ENCODE results near the gene GSN. TPM values are rescaled to one million over a fixed set of nuclear protein-coding genes. Genes with fewer than 3 reads are reported as not detected.
"Not testable (repeated sequence)": the region's sequence is repeated elsewhere in the genome, so short reads cannot be mapped to it uniquely, and the experiment has no call there.

Gene GSN
- total RNA-seq, 2 experiments from 2014 or later, result 2.9 to 3.4 TPM

- peaks cover 22% of the 10 kb centered on the region for H3K4me1 Mint-ChIP-seq
- H3K27ac Mint-ChIP-seq, result no peak overlapping the region
- H3K9me3 Mint-ChIP-seq, result no peaks in the 10 kb centered on the region
- H3K4me3 Mint-ChIP-seq, result no peak overlapping the region
- CTCF ChIA-PET, result interaction anchor here (0.6 to 1.9 kb wide), 4 partner anchors 9 to 459 kb away, joined by 3 to 7 read pairs (median 4); no protein-coding TSS in a partner anchor
- POLR2A ChIA-PET, result no interaction called here
- no peaks in the 10 kb centered on the region for H3K27me3 Mint-ChIP-seq
- no peak for DNase-seq
- H3K36me3 Mint-ChIP-seq (ENCODE audit: low read depth), result no peaks in the 10 kb centered on the region
These were observed 19.2 kb downstream of the GSN start for GRCh38 chr9:121286973-121287741.

DNA sequence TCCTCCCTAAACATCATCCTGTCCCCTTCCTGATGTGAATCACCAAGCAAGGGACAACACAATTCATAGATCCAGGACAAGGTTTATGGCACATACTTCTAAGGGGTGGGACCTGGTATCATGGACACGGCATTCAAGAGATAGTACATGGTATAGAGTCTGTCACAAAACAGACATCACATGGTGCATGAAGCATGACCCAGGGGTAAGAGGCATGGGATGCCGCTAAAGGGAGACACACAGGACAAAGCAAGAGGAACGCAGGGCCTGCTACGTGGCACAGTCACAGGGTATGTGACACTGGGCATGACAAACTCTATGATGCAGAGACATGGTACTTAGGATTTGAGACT, 20.7 kb downstream of the GSN start:
- DNase-seq, result no peak
- ChIA-PET CTCF (interaction anchor here (0.9 kb wide), 1 partner anchor 18 kb away, joined by 3 read pairs; no protein-coding TSS in a partner anchor), POLR2A (no interaction called here)
- Mint-ChIP-seq H3K4me3 (no peak overlapping the region), H3K36me3 (ENCODE audit: low read depth) (no peaks in the 10 kb centered on the region), H3K27me3 (no peaks in the 10 kb centered on the region), H3K4me1 (peaks cover 22% of the 10 kb centered on the region), H3K9me3 (no peaks in the 10 kb centered on the region), H3K27ac (no peak overlapping the region)

DNA sequence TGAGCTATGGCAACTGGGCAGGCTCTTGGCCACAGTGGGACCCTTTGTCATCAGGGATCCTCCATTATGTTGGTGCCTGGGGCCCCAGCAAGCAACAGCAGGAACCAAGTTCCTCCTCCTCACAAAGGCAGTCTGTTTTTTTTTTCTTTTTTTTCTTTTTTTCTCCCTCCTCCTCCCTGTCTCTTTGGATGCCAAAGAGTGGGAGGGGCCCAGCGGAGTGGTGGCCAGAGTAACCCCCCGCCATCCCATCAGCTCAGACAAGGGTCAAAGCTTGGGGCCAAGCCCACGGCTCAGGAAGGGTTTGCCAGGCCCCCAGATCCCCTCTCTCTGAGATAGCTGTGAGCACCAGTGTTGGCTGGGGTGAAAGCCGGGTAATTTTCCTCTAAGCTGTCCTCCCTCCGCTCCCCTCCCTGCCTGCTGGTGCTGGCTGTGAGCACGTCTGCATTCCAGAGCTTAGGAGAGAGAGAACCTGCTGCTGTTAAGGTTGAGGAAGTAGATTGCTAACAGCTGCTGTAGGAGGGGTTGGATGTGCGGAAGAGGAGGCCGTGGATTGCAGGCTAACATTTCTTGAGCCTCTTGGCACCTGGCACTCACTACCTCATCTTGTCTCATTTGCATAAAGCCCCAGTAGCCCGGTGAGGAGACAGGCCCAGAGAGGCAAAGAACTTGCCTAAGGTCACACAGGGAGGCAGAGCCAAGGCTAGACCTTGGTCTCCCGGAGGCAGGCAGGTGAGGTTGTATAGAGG, 21.2 kb downstream of the GSN start:
- Mint-ChIP-seq H3K27me3 (no peaks in the 10 kb centered on the region), H3K27ac (no peak overlapping the region), H3K4me3 (no peak overlapping the region), H3K36me3 (ENCODE audit: low read depth) (no peaks in the 10 kb centered on the region), H3K9me3 (no peaks in the 10 kb centered on the region), H3K4me1 (peaks cover 22% of the 10 kb centered on the region)
- CTCF ChIA-PET, result interaction anchor here (0.9 to 1.6 kb wide), 2 partner anchors 17 to 30 kb away, joined by 3 to 5 read pairs; no protein-coding TSS in a partner anchor
- POLR2A ChIA-PET, result no interaction called here
- no peak for DNase-seq

- POLR2A ChIA-PET, result no interaction called here
- Mint-ChIP-seq H3K36me3 (ENCODE audit: low read depth) (no peaks in the 10 kb centered on the region), H3K27me3 (no peaks in the 10 kb centered on the region)
These were observed 21.9 kb downstream of the GSN start for GRCh38 chr9:121289772-121290370.

DNA sequence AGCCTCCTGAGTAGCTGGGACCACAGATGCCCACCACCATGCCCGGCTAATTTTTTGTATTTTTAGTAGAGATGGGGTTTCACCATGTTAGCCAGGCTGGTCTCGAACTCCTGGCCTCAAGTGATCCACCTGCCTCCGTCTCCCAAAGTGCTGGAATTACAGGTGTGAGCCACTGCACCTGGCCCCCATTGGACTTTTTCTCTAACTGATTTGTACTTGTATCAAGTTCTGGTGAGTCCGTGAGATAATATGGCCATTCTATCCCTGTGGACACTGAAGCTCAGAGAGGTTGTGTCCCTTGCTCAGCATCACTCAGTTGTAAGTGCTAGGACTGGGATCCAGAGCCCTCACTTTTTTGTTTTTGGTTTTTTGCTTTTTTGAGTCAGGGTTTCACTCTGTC, 23.6 kb downstream of the GSN start:
- H3K9me3 Mint-ChIP-seq; CTCF ChIA-PET; H3K4me3 Mint-ChIP-seq; POLR2A ChIA-PET; H3K36me3 Mint-ChIP-seq (ENCODE audit: low read depth); H3K27ac Mint-ChIP-seq; DNase-seq; H3K27me3 Mint-ChIP-seq: not testable (repeated sequence)
- peaks cover 15% of the 10 kb centered on the region for H3K4me1 Mint-ChIP-seq

More at GRCh38 chr9:121289772-121290370, 21.9 kb downstream of the GSN start:
- CTCF ChIA-PET, result interaction anchor here (0.9 to 1.6 kb wide), 2 partner anchors 16 to 29 kb away, joined by 3 to 5 read pairs; no protein-coding TSS in a partner anchor
- Mint-ChIP-seq H3K27ac (no peak overlapping the region), H3K4me3 (no peak overlapping the region), H3K9me3 (no peaks in the 10 kb centered on the region), H3K4me1 (peaks cover 22% of the 10 kb centered on the region)
- no peak for DNase-seq

GRCh38 chr9:121292051-121292450, 24.1 kb downstream of the GSN start:
- Mint-ChIP-seq H3K4me1 (peaks cover 12% of the 10 kb centered on the region), H3K27ac (no peak overlapping the region), H3K4me3 (no peak overlapping the region), H3K9me3 (no peaks in the 10 kb centered on the region), H3K27me3 (no peaks in the 10 kb centered on the region), H3K36me3 (ENCODE audit: low read depth) (no peaks in the 10 kb centered on the region)
- ChIA-PET CTCF (no interaction called here), POLR2A (no interaction called here)
- DNase-seq, result no peak

DNA sequence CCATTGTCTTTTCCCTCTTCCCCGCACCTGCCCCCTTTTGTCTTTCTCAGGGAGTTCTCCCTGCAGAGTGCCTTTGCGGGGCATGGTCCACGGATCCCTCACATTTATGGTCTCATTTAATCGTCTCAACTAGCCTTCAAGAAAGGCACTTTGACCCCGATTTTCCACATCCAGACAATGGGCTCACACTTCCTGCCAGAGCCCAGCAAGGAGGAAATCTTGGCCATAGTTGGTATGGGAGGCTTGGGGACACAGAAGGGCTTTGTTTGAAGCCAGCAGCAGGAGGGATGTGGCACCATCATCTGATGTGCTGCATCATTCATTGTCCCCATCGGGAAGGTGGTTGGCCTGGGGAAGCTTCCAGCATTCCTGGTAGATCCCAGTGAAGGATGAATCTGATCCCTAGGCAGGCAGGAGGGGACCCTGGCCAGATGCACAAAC, 24.9 kb downstream of the GSN start:
- ChIA-PET POLR2A (no interaction called here), CTCF (interaction anchor here (0.6 to 1.2 kb wide), 2 partner anchors 15 to 348 kb away, joined by 3 read pairs; no protein-coding TSS in a partner anchor)
- DNase-seq, result no peak
- Mint-ChIP-seq H3K36me3 (ENCODE audit: low read depth) (no peaks in the 10 kb centered on the region), H3K27me3 (no peaks in the 10 kb centered on the region), H3K4me1 (peaks cover 9% of the 10 kb centered on the region), H3K27ac (no peak overlapping the region), H3K9me3 (no peaks in the 10 kb centered on the region), H3K4me3 (no peak overlapping the region)

DNA sequence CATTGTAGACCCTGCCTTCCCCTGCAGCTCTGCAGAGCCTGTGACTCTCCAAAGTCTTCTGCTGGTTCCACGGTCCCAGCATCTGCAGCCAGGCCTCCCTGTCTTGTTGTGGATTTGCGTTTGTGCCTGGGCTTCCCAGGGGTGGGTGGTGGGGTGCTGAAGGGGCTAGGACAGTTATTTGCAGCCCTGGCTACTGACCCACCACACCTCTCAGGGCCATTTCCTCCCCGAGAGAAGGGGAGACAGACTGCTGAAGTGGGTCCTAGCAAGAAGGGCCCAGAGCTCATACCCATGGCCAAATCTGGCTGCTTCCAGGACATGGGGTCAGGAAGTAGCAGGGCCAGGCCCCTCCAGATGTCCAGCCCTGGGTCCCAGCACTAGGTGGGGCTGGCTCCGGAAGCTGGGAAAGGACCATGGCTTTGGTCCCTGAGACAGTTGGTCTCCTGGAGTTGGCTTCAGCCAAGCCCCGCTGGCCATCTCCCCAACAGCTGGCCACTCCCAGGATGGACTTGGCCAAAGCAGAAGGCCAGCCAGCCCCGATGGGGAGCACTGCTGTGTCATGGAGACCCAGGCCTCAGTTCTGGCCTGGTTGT, 26.3 kb downstream of the GSN start:
- ChIA-PET CTCF (interaction anchor here (1.2 to 1.4 kb wide), 2 partner anchors 16 to 39 kb away, joined by 3 to 4 read pairs; no protein-coding TSS in a partner anchor), POLR2A (no interaction called here)
- peaks cover 7% of the 10 kb centered on the region for H3K4me1 Mint-ChIP-seq
- H3K36me3 Mint-ChIP-seq (ENCODE audit: low read depth), result no peaks in the 10 kb centered on the region
- no peaks in the 10 kb centered on the region for H3K9me3 Mint-ChIP-seq
- no peak overlapping the region for H3K4me3 Mint-ChIP-seq
- H3K27me3 Mint-ChIP-seq, result peaks cover 11% of the 10 kb centered on the region
- no peak for DNase-seq
- no peak overlapping the region for H3K27ac Mint-ChIP-seq

DNA sequence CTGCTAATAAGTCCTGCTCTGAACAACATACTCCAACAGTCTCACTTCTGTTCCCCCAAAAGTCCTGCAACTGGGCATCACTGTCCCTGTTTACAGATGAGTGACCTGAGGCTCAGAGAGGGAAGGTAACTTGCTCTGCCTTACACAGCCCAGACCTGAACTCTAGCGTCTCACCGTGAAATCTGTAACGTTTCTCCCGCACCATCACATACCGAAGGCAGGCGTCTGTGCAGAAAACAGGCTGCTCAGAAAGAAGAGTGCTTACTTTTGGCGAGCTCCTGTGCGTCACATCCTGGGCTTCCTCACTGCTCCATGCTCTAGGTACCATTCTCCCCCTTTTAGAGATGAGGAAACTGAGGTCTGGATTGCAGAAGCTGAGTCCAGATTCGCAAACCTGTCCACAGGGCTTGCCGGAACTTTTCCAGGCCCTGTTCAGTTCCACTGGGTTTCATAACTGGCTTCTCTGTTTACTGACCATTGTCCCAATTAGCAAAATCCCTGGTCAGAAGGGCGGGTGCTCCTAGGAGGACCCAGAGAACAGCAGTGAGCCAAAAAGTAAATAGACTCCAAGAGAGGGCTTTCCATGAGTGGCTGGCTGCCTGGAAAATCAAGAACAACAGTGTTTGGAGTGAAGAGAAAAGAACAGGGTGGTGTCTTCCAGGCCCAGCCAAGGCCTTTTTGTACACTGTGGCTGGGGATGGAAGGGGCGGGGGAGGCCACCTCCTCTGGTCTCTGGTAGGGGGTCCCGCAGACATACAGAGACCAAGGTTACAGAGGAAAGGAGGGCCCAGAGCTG, 27.1 kb downstream of the GSN start:
- Mint-ChIP-seq H3K27me3 (peaks cover 15% of the 10 kb centered on the region), H3K36me3 (ENCODE audit: low read depth) (no peaks in the 10 kb centered on the region), H3K27ac (no peak overlapping the region), H3K4me1 (peaks cover 11% of the 10 kb centered on the region), H3K9me3 (no peaks in the 10 kb centered on the region), H3K4me3 (no peak overlapping the region)
- DNase-seq, result no peak
- ChIA-PET POLR2A (no interaction called here), CTCF (interaction anchor here (1.4 to 2.2 kb wide), 2 partner anchors 25 to 40 kb away, joined by 4 to 8 read pairs; no protein-coding TSS in a partner anchor)

DNA sequence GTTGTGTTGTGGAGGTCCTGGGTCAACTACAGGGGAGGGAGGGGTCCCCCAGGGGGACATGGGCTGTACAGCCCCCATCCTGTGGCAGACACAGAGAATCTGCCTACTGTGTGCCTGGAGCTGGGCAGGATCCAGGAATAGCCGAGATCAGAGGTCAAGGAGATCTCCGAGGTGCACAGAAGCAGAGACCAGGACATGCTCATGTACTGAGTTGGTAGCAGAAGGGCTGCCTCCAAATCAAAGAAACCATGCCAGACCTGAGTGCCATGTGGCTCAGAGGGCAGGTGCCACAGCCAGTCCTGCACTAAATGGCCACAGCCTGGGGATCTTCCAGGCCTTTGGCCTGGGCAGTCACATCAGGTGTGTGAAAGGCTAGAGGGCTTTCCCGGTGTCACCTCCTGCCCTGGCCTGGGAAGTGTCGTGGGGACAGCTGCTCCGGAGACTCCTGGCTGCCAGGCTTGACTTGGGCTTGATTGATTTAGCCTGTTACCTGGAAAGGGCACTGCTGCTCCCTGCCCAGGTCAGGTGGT, 27.8 kb downstream of the GSN start:
- DNase-seq, result no peak
- H3K9me3 Mint-ChIP-seq, result no peaks in the 10 kb centered on the region
- H3K27me3 Mint-ChIP-seq, result peaks cover 21% of the 10 kb centered on the region
- no peak overlapping the region for H3K4me3 Mint-ChIP-seq
- no peak overlapping the region for H3K27ac Mint-ChIP-seq
- no peaks in the 10 kb centered on the region for H3K36me3 Mint-ChIP-seq (ENCODE audit: low read depth)
- ChIA-PET POLR2A (no interaction called here), CTCF (interaction anchor here (0.5 to 2.2 kb wide), 2 partner anchors 25 to 336 kb away, joined by 5 to 8 read pairs; no protein-coding TSS in a partner anchor)
- H3K4me1 Mint-ChIP-seq, result peaks cover 17% of the 10 kb centered on the region

DNA sequence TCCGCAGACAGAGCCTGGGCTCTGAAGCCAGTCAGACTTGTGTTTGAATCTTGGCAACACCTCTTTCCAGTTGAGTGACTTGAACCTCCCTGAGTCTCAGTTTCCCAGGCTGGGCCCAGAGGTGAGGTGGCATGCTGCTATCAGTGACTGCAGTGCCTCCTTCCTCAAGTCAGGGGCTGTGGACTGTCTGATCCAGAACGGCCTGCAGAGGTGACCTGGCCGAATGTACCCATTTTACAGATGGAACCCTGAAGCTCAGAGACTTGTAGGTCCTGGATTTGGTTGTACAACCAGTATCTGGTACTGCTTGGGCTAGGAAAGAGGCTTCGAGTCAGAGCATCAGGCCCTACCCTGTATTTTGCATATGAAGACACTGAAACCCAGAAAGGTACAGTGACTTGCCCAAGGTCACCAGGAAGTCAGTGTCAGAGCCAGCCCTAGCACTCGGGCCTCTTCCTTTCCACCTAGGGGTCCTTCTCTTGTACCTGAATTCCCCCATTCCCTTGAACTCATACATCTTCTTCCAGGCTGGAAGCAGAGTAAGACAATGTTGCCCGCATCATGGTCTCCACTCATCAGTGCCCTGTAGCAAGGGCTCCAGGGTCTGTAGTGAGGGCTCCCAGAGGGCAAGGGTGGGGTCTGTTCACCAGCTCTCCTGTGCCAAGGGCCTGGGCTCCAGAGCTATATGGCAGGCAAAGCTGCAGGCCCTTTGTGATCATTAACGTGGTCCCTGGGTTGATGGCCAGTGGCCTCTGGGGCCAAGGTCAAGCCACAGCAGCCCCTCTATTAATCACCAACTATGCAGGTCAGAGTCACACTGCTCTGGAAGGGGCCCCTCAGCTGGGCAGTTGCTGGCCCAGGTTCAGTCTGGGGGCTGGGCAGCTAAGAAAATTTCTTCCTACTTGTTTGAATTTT, 28.5 kb downstream of the GSN start:
- Mint-ChIP-seq H3K4me3 (no peak overlapping the region), H3K27ac (no peak overlapping the region), H3K4me1 (peaks cover 17% of the 10 kb centered on the region), H3K36me3 (ENCODE audit: low read depth) (no peaks in the 10 kb centered on the region), H3K27me3 (peaks cover 21% of the 10 kb centered on the region), H3K9me3 (no peaks in the 10 kb centered on the region)
- DNase-seq, result no peak
- ChIA-PET CTCF (interaction anchor here (0.5 to 2.2 kb wide), 3 partner anchors 18 to 335 kb away, joined by 4 to 8 read pairs (median 5); no protein-coding TSS in a partner anchor), POLR2A (no interaction called here)
